CD4-positive, alpha-beta T cell treated with Interleukin-6 at 100 ng/mL for 8 hours (primary cell): ENCODE measurements around the gene UXS1.

ENCODE experiments used
- DNase-seq: peaks from one replicate; pipeline ENCODE4 v3.0.0-alpha.2; 2020; ENCODE audit warnings: mixed read lengths, low spot score

The UXS1 gene

DNA sequence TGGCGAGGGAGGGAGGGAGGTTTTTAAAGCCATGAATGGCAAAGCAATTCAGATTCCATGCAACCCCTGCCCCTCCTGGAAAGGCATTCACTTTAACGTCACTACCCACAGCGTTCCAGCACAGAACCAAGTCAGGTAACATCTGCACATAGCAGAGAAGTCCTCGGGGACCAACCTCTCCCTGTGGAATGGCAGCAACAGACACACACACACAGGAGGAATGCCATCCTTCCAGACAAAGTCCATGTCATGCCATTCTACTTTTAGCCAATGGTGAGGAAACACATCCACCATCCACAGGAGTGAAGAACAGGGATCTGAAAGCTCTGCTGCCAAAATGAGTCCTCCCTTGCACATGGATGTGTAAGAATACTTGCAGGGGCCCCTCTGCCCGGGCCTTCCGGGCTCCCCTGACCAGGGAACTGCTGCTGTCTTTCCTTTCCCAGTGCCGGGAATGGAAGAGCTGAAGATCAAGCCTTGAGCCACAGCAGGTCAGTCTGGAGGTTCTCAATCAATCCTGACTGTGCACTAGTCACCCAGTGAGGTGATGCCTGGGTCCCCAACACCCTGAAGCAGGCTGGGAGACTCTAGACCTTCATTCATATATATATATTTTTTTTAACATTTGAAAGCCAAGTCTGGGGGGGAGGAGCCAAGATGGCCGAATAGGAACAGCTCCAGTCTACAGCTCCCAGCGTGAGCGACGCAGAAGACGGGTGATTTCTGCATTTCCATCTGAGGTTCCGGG lies 63.7 kb downstream of the UXS1 start:
- DNase-seq = no peak

DNA sequence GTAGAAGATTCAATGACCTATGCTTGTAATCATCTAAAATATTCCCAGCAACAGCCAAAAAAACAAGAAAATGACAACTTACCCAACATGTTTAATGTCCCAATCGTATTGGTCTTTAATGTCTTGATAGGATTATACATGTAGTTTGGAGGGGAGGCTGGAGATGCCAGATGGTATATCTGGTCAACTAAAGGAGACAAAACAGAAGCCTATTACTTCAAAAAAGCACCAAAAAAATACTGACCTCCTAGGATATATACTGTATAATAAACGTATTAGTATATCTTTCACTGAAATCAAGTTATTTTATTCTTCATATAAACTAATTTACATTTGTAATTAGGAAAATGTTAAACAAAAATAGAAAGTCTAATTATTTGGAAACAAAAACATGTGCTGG lies 64.5 kb downstream of the UXS1 start:
- DNase-seq = no peak

DNA sequence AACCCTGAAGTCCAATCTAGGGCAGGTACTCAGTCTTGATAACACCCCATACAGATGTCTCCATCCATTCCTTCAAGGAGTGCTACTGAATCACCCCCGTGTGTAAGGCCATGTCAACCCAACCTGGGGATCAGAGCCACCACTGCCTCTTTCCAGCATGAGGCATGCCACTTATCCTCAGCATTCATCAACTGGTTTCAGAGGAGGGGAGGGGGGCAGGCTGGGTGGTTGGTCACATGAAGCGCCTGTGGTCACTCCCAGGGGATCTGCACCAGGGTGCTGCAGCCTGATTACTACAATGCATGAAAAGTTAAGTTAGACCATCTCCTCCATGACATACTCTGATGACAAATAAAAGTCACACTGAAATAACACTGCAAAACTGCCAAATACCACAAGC lies 65.0 kb downstream of the UXS1 start:
- no peak for DNase-seq

DNA sequence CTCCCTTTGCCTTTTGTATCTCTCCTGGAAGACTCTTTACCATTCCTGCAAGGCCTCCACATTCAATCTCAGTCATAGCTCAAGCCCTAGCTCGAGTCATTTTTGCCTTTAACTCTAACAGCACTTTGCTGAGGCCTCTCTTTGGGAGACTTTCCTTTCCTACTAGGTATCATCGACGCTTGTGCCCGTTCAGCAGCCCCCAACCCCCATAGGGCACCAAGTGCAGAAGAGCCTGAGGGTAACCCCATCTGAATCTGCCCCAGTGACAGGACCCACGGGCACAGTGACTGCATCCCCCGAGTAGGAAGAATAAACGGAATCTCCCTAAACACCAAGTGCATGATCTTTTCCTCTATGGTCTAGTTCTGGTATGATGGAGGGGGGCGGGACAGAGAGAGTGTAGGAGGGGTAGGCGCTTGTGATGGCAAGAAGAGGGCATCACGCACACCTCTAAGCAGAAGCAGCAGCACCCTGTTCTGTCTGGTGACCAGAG lies 66.3 kb downstream of the UXS1 start:
- DNase-seq = no peak

DNA sequence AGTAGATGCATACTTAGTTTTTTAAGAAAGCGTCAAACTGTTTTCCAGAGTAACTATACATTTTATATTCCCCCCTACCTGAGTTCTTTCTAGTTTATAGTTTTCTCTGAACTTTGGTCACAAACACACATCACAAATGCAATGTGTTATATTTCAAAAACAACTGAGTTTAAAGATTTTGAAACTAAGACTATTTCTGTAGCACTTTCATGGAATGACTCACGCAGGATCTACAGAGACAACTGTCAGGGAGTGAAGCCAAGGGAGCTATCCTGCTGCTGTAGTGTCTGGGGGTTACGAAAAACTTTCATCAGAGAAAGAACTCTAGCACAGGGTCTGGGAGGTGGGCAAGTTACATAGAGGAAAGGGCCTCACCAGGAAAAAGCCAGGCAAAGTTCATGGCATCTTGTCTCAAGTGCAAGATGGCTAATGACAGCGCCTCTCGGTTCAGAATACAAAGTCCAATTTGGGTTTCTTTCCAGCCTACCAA lies 66.8 kb downstream of the UXS1 start:
- DNase-seq = no peak

DNA sequence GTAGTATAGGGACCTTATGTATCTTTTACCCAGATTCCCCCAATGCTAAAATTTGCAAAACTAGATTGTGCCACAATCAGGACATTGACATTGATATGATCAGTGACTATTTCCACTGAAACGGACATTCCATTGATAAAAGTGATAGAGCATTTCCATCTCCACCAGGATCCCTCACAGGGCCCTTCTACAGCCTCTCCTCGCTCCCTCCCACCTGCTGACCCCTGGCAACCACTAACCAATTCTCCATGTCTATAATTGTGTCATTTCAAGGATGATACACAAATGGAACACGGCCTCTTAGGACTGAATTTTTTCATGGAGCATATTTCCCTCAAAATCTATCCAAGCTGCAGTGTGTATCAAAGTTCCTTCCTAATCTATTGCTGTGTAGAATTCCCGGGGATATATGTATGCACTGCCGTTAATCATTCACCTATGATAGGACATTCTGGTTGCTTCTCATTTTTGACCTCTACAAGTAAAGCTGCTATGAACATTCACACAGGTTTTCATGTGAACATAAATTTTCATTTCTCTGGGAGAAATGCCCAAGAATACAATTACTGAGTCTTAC lies 67.3 kb downstream of the UXS1 start:
- no peak for DNase-seq

DNA sequence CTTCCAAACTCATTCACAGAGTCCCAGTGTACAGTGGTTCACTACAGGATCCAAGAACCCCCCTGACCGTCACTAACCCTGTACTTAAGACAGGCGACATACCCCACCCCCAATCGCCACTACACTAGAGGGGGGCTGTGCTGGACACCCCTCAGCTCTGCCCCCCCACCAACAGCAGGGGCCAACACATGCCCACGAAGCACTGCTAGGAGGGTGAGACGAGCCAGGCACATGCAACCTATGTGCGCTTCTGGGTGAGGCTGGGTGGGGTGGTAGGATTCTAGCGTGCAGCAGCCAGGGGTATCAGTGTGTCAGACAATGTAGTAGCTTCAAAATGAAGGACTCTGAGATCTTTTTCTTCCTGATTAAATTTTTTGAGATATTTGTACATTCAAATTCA lies 67.8 kb downstream of the UXS1 start:
- DNase-seq = no peak

DNA sequence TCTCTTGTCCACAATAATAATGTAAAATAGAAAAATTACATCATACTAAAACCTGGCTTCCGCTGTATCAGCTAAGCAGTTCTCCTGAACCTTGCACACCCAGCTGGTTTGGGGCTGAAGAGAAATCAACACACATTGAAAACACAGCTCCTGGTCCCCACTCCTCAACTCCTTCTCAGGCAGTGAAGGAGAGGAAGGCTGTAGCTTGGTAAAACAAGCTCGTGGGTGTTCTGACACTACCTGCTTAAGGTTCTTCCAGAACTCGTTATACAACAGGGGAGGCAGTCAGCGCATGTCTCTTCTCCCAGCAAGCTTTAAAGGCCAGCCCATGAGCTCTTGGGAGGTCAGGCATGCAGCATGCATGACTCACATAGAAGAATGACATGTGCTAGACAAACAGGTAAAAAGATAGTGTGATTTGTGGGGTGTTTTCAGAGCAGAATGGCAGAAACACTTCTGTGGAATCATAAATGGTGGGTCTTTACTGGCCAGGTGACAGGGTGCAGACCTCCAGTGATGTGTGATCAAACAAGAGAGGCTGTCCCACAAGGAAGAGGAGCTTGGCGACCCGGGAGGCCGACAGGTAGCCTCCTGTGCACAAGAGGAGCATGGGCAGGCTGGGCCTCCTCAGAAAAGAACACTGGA lies 69.1 kb downstream of the UXS1 start:
- DNase-seq = no peak

DNA sequence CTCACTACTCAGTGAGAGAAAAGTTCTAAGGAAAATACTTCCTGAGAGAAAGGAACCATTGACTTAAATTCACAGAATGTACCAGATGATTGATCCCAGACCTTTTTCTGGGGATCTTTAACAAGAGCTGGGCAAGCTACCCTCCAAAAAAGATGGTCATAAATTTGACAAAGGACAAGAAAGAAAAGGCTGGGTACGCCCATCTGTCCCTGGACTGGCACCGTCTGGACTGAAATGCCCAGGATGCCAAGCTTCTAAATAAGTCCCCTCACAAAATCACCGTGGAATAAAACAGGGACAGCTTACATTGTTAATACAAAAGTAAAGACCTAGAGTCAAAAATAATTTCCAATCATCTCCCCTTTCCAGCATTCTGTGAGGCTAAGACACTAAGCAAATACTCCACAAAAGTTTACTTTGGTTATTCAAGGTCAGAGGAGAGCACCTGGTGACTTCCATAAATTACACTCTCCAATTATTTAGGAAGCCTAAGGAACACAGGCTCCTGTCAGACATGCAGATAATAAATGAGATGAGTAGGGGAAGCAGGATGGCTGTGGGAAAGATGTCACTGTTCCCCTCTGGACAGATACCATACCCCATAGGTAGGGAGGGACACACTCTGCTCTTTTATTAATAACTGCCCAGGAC lies 69.9 kb downstream of the UXS1 start:
- DNase-seq = no peak

DNA sequence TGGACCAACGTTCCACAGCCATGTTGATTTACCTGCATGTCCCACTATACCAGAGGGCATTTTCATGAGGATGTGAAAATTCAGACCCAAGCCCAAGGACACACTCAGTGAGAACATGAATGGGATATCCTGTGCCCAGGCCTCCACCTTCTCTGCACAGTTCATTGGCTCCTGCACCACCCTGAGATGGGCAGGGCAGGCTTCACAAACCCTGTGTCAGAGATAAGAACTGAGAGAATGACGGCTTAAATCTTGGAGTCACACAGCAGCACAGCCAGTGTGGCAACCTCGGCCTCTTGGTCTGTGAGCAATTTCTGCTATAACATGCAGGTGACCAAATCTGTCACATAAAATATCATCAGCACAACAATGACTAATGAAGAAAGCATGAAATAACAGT lies 71.9 kb downstream of the UXS1 start:
- no peak for DNase-seq

DNA sequence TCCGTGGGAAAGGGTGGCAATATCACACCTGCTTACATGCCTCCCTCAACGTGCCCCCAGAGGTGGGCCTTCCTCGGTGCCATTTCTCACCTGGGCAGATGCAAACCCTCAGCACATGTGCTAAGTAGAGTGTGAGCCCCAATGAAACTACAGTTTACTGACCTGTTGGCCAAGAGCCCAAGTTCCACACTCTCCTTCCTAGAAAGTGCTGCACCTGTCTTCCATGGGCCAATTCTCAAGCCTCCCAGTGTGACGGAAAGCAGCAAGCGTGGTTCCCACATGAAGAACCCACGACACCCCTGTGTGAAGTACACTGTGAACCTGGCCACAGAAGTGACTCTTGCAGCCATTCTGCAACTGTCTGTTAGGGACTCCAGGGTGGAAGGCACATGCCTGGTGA lies 73.7 kb downstream of the UXS1 start:
- DNase-seq = no peak

DNA sequence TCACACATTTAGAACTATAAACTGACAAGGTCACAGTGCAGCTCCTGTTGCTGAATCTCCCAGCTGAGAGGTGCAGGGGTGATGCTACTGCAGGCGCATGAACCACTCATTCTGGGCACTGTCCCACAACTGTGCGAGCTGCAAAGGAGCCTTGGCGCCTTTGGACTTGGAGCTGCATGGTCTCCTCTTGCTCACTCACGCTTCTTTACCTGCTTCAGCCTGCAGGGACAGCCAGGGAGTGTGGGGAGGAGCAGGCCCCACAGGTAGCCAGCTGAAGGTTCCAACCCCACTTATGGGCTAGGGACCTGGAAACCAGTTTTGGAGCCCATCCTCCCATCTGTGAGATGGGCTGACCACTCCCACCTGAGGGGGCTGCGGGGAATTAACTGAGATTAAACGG lies 75.0 kb downstream of the UXS1 start:
- DNase-seq = no peak

DNA sequence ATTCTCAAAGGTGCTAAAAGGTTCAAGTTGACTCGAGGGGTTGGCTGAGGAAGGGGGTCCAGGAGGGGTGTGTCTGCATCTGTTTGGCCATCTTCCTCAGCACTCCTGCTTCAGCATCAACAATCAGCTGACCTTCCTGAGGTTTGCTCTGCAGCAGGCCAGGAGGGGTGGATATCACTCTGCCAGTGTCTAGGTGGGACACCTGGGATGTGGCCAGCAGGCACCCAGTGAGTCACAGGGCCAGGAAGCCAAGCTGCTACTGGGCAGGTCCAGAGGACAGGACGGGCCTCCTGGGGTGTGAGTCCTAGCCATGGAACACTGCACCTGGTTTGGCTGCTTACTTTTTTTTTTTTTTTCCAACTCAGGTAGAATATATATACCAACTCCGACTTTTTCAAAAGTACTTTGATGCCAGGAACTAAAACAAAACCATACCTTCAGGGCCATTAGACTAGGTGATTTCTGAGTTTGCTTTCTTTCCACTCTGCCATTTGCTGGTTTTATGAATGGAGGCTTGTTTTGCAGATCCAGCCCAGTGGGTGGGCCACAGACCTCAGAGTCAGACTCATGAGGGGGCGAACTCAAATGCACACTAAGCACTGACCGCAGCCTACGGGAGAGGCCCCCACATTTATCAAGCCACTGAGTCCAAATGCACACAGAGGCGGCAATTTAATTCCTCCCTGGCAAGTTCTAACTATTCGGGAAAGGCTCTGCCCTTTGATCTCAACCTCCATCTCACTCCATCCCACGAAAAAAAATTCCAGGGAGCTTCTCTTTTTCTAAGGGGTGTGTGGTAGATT lies 76.0 kb downstream of the UXS1 start:
- no peak for DNase-seq

DNA sequence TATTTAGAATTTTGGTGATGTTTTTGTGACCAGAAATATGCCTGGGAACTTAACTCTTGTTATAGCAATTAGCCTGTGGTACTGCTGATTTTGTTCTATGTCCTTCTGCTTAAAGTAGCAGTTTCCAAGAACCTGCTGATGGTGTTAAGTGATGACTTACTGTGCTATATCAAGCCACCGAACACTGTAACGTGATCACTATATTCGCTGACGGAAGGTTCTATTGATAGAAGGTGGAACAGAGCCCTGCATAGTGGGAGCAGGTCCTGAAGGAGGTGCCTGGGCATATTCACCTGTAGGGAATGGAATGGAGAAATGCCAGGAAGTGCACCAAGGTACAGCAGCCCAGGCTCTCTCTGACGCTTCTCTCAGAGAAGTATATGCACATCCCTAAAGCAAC lies 76.8 kb downstream of the UXS1 start:
- DNase-seq = no peak

DNA sequence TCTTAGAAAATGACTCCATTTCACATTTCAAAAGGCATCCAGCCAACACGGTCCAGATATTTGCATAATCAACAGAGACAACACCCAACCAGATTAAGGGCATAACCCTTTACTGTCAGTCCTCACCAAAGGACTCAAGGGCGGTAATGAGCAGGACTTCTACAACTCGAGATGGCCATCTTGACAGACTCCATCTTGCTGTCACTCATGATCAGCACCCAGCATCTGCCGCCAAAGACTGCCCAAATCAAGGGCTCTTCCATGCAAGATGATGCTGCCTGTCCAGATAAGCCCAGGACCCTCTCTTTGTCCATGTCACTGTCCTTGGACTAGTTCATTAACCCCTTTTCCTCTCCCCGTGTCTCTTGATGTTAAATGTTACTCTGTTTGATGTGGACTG lies 77.9 kb downstream of the UXS1 start:
- no peak for DNase-seq

DNA sequence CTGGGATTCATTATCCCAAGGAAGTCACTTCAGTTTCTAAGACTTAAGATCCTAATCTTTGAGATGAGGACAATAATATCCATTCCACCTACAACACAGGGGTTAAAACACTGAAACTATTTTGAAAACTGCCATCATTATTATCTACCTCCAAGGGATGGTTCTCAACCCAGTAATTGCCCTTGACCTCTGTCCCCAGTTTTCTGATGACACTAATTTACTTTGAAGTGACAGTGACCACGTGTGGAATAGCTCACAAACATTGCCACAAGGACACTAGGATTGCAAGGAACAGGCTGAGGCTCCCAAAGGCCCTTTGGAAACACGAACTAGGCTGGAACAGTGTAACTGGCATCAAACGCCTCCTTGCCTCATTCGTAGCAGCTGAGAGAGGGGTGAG lies 78.4 kb downstream of the UXS1 start:
- DNase-seq = no peak

DNA sequence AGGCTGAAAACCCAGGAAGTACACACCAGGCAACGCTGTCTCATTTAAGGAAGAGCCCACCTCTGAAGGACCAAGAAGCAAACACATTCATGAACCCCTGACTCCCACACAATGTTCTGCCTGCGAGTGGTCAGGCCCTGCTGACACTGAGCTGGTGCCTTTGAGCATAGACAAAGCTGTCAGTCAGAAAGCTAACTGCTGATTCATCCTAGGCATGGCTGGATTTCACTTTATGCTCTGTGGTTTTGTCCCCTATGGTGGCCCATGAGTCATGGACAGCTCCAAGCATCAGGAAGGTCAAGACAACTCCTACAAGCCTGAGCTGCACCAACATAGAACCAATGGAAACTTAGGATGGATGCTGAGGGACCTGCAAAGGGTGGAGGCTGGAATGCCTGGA lies 78.9 kb downstream of the UXS1 start:
- no peak for DNase-seq

DNA sequence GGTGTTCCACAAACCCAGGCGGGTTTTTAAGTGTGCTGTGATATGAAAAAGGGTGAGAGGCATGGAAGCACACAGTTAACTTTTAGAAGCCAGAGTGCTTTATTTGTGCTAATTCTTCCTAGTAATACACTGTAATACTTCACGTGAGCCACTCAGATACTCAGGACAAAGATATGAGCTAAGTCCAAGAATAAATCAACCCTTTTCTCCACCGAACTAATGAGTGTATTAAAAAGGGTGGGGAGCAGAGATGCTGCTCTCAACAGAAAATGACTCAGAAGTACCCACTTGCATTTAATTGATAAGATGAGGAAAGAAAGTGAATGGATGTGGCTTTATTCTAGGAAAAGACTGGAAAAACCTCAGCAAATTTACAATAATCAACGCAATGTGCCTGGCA lies 79.9 kb downstream of the UXS1 start:
- DNase-seq = no peak

DNA sequence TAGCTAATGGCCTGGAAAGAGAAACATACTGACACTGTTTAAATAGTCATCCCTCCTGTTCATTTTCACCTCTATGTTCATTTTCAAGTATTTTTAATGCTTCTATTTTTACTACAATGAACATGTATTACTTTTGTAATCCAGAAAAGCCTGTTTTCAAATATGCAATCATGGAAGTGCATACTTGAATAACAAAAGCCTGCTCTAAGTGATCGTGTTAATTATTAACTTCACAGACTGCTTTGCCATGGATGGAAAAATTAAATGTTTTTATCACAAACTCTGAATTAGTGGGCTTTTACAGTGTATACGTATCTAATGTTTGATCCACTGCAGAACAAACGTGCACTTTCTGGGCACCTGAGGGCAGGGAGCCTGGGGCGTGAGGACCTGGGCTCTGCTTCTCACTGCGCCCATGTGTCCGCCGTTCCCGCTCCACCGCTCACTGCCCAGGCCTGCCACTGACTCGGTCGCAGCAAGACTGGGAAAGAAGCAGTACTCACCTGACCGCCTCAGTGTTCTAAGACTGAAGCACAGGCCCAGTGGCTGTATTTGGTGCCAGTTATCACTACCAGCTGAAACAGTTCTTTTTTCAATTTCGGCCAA lies 80.6 kb downstream of the UXS1 start:
- DNase-seq = no peak

DNA sequence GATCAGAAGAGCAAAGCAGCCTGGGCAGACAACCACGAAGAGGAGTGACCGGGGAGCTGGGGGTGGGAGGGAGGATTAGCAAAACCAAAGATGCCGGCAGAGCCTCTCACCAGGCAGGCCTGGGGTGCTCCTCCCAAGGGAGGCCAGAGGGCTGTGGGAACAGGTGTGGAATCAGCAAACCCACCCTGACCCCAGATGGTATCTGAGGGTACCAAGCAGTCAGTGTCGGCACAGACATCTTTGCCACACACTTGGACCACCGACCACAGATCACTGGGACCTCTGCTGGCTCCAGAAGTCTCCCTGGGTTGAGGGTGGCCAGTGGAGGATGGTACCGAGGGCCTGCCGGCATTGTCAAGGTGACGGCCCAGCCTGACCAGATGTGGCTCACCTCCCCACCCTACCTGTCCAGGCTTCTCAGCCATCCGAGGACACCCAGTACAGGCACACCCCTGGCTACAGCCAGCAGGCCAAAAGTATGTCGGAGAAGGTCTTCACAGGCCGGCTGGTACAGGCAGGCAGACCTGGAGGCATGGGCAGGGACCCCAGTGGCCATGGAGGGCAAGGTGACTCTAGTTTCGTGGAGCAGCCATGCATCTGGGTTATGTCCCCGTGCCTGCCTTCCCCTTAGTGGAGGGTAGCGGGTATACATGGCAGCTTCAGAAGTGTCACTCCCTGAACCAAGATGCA lies 82.1 kb downstream of the UXS1 start:
- no peak for DNase-seq
